ENCODE results near the gene ADAR. TPM values are rescaled to one million over a fixed set of nuclear protein-coding genes. Genes with fewer than 3 reads are reported as not detected.

Gene ADAR
- total and polyA plus RNA-seq, 8 donors, result 23.6 to 173 (median 57.7) TPM

DNA sequence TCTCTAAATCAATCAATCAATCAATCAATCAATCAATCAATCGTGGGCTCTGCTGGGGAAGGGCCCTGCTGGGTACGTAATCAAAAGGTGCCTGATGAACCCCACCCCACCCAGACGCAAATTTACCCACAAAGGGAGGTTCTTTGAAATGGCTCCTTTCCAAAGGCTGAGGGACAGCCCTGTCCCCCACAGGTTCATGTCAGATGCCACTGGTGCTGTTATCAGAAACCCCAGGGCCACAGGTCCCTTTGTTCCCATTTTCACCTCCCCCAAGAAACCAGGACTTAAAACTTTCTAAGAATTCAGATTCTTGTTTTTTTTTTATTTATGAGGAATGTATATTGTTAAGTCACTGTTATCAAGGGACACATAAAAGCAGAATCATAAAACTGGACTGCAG lies 26.2 kb downstream of the ADAR start:
- no peak overlapping the region for H3K27ac ChIP-seq
- H3K27me3 ChIP-seq, result no peaks in the 10 kb centered on the region
- H3K9me3 ChIP-seq, result no peaks in the 10 kb centered on the region
- H3K4me1 ChIP-seq, result peaks cover 0 to 8% (median 1%) of the 10 kb centered on the region in 4 donors
- WGBS, 5 donors, result 70 to 83% (median 72%) methylated on average over 3 of the region's 3 CpGs
- no peak for DNase-seq
- TF ChIP-seq, protein P1, sequence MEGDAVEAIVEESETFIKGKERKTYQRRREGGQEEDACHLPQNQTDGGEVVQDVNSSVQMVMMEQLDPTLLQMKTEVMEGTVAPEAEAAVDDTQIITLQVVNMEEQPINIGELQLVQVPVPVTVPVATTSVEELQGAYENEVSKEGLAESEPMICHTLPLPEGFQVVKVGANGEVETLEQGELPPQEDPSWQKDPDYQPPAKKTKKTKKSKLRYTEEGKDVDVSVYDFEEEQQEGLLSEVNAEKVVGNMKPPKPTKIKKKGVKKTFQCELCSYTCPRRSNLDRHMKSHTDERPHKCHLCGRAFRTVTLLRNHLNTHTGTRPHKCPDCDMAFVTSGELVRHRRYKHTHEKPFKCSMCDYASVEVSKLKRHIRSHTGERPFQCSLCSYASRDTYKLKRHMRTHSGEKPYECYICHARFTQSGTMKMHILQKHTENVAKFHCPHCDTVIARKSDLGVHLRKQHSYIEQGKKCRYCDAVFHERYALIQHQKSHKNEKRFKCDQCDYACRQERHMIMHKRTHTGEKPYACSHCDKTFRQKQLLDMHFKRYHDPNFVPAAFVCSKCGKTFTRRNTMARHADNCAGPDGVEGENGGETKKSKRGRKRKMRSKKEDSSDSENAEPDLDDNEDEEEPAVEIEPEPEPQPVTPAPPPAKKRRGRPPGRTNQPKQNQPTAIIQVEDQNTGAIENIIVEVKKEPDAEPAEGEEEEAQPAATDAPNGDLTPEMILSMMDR (IDR thresholded peaks at IDR 0.05), result no peak
- no peak for TF ChIP-seq POLR2A (IDR thresholded peaks at IDR 0.05)
- no peak for TF ChIP-seq POLR2AphosphoS5 (IDR thresholded peaks at IDR 0.05)
- no peak for TF ChIP-seq EP300 (IDR thresholded peaks at IDR 0.05)
- peaks cover 64 to 93% (median 88%) of the 10 kb centered on the region in 4 donors for H3K36me3 ChIP-seq
- H3K4me3 ChIP-seq, result no peak overlapping the region
- intact Hi-C loops (cut with DNase I; ENCODE audit: low total_unique reads), result no loop called here

DNA sequence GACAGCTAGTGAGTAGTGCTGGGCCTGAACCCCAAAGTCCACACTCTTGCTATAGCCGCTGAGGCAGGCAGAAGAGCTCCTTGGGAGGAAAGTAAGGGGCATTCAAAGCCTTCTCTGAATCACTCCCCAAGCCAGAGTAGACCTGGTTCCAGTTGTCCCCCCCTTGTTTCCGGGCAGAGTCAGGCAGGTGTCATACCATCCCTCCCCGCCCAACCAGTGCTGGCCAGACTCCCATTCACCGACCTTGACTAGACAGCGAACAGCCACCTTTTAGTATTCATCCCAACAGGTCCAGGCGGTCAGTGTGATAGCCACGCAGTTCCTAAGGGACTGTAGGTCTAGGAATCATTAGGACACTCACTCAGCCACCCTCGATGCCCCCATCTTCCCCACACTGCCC lies 28.6 kb downstream of the ADAR start:
- Histone ChIP-seq H3K27me3 (no peaks in the 10 kb centered on the region), H3K36me3 (peaks cover 40 to 69% (median 64%) of the 10 kb centered on the region in 4 donors), H3K27ac (no peak overlapping the region), H3K9me3 (no peaks in the 10 kb centered on the region), H3K4me1 (peaks cover 0 to 8% (median 1%) of the 10 kb centered on the region in 4 donors), H3K4me3 (no peak overlapping the region)
- 85 to 94% (median 91%) methylated on average over 8 of the region's 8 CpGs for WGBS, 5 donors
- TF ChIP-seq, protein P1 (IDR thresholded peaks at IDR 0.05), result no peak
- TF ChIP-seq POLR2AphosphoS5 (IDR thresholded peaks at IDR 0.05) (no peak), EP300 (IDR thresholded peaks at IDR 0.05) (no peak), POLR2A (IDR thresholded peaks at IDR 0.05) (no peak)
- intact Hi-C loops (cut with DNase I; ENCODE audit: low total_unique reads), result no loop called here
- DNase-seq, result no peak

DNA sequence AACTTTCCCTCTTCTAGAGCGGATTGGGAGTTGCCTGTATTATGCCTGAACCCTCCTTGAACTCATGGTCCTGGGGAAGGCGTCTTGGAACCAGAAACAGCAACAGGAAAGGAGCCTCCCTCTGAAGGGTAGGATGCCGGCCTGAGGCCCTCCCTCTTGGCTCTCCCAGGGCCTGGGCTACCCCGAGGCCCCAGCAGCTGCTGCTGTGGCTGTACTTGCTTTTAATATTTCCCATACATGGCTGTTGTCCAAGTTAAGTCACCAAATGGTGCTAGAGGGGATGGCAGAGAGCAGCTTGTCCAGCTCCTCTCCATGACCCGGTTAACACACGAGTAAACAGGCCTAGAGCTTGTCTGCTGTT lies 29.9 kb downstream of the ADAR start:
- Histone ChIP-seq H3K27ac (peak overlapping the region in 2 of 5 donors; percentile 14 to 22), H3K4me1 (peaks cover 0 to 3% (median 0%) of the 10 kb centered on the region in 4 donors), H3K9me3 (no peaks in the 10 kb centered on the region), H3K4me3 (no peak overlapping the region), H3K36me3 (peaks cover 26 to 56% (median 51%) of the 10 kb centered on the region in 4 donors), H3K27me3 (no peaks in the 10 kb centered on the region)
- intact Hi-C loops (cut with DNase I; ENCODE audit: low total_unique reads), result no loop called here
- WGBS, 5 donors, result 48 to 58% (median 53%) methylated on average over 6 of the region's 6 CpGs
- DNase-seq, result no peak
- no peak for TF ChIP-seq POLR2A (IDR thresholded peaks at IDR 0.05)
- TF ChIP-seq EP300 (IDR thresholded peaks at IDR 0.05), result no peak
- TF ChIP-seq, protein P1 (IDR thresholded peaks at IDR 0.05), result no peak
- no peak for TF ChIP-seq POLR2AphosphoS5 (IDR thresholded peaks at IDR 0.05)

DNA sequence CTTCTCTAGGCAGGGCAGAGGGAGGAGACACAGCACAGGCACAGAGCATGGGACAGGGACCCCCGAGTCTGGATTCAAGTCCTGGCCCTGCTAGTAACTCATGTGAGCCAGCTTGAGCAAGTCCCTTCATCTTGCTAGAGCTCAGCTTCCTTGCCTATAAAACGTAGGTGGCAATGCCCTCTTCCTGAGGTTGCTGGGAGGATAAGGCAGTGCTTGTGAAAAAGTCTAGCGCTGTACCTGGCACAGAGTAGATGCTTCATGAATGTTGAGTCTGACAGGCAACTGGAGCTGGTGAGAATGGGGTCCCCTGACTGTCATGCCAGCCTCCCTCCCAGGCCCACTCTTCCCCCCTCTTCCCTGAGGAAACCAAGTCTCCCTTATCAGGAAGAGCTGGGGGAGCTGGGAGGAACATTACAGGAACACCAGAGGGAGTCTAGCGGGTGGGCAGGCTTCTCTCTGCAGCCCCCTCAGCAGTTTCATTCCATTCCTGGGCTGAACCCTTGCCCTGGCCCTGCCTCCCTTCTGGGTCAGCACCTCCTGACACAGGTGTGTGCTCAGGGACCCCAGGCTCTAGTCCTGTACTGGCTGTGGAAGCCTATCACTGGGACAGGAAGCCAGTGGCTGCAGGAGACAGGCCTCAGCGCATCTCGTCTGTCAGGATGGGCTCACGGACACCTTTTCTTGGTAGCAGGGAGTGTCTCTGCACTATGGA lies 30.5 kb downstream of the ADAR start:
- Histone ChIP-seq H3K4me1 (peaks cover 0 to 3% (median 0%) of the 10 kb centered on the region in 4 donors), H3K27ac (peak overlapping the region in 2 of 5 donors; percentile 14 to 22), H3K9me3 (no peaks in the 10 kb centered on the region), H3K27me3 (no peaks in the 10 kb centered on the region), H3K4me3 (no peak overlapping the region), H3K36me3 (peaks cover 21 to 50% (median 46%) of the 10 kb centered on the region in 4 donors)
- DNase-seq, result no peak
- intact Hi-C loops (cut with DNase I; ENCODE audit: low total_unique reads), result no loop called here
- TF ChIP-seq EP300 (IDR thresholded peaks at IDR 0.05) (no peak), POLR2A (IDR thresholded peaks at IDR 0.05) (no peak), POLR2AphosphoS5 (IDR thresholded peaks at IDR 0.05) (no peak)
- TF ChIP-seq, protein P1 (IDR thresholded peaks at IDR 0.05), result no peak
- WGBS, 5 donors, result 58 to 84% (median 70%) methylated on average over 3 to 7 of the region's 7 CpGs

Measured in stomach (tissue), 9 donors.